Effector CD4-positive, alpha-beta T cell (primary cell): ENCODE data around the gene TYSND1.
A peak's percentile ranks its signal among the peaks of the same experiment; 100 is the strongest.
"Not testable (repeated sequence)": the region's sequence is repeated elsewhere in the genome, so short reads cannot be mapped to it uniquely, and the experiment has no call there.

Source experiments
- DNase-seq: peaks from one replicate; pipeline ENCODE4 v3.0.0-alpha.2; 2020
- total RNA-seq: gene quantifications from one replicate; lab custom pipeline; 2026; lab: John Stamatoyannopoulos, UW

TYSND1 gene
- total RNA-seq = 49.0 reads per million, percentile 67 among the genes with 10 or more reads in this experiment

- peak; percentile 92 for DNase-seq
These were observed at the start of gene TYSND1 for GRCh38 chr10:70146489-70147258. TYSND1 (minus strand) TSS chr10:70146700; CDS start chr10:70146586, 114 bp downstream.

- DNase-seq = no peak
These were observed 46.9 kb upstream of the TYSND1 start for GRCh38 chr10:70193391-70193844.

- no peak for DNase-seq
These were observed 45.9 kb upstream of the TYSND1 start for GRCh38 chr10:70192326-70192968.

- DNase-seq = no peak
These were observed 45.4 kb upstream of the TYSND1 start for GRCh38 chr10:70191972-70192305.

GRCh38 chr10:70191161-70191971 is 44.9 kb upstream of the TYSND1 start:
- no peak for DNase-seq

- no peak for DNase-seq
These were observed 44.1 kb upstream of the TYSND1 start for GRCh38 chr10:70190581-70190980.

- no peak for DNase-seq
These were observed 43.6 kb upstream of the TYSND1 start for GRCh38 chr10:70190102-70190501.

- no peak for DNase-seq
These were observed 42.3 kb upstream of the TYSND1 start for GRCh38 chr10:70188768-70189167.

- no peak for DNase-seq
These were observed 40.1 kb upstream of the TYSND1 start for GRCh38 chr10:70186571-70186970.

- DNase-seq = no peak
These were observed 39.6 kb upstream of the TYSND1 start for GRCh38 chr10:70186090-70186489.

- no peak for DNase-seq
These were observed 36.8 kb upstream of the TYSND1 start for GRCh38 chr10:70183304-70183703.

- DNase-seq = not testable (repeated sequence)
These were observed 32.7 kb upstream of the TYSND1 start for GRCh38 chr10:70179209-70179608.

- DNase-seq = no peak
These were observed 31.7 kb upstream of the TYSND1 start for GRCh38 chr10:70178139-70178725.

GRCh38 chr10:70176441-70176840 is 29.9 kb upstream of the TYSND1 start:
- no peak for DNase-seq

GRCh38 chr10:70175516-70175915 is 29.0 kb upstream of the TYSND1 start:
- no peak for DNase-seq

GRCh38 chr10:70174058-70174741 is 27.7 kb upstream of the TYSND1 start:
- DNase-seq = peak; percentile 11

GRCh38 chr10:70169649-70170364 is 23.3 kb upstream of the TYSND1 start:
- DNase-seq = no peak

- DNase-seq = no peak
These were observed 22.5 kb upstream of the TYSND1 start for GRCh38 chr10:70169011-70169410.

GRCh38 chr10:70167246-70167645 is 20.7 kb upstream of the TYSND1 start:
- DNase-seq = no peak

- no peak for DNase-seq
These were observed 19.9 kb upstream of the TYSND1 start for GRCh38 chr10:70166394-70166793.

GRCh38 chr10:70164163-70164562 is 17.7 kb upstream of the TYSND1 start:
- DNase-seq = no peak

- DNase-seq = no peak
These were observed 16.9 kb upstream of the TYSND1 start for GRCh38 chr10:70163448-70163847.
